ENCODE measurements around the gene MED6. TPM values are rescaled to one million over a fixed set of nuclear protein-coding genes. Genes with fewer than 3 reads are reported as not detected.
A peak's percentile ranks its signal among the peaks of the same experiment; 100 is the strongest.

The MED6 gene
- total RNA-seq, 3 donors from 2014 or later (not counting 1 experiment from before 2014, with no cell fraction given), result 92.0 to 104 (median 102) TPM

DNA sequence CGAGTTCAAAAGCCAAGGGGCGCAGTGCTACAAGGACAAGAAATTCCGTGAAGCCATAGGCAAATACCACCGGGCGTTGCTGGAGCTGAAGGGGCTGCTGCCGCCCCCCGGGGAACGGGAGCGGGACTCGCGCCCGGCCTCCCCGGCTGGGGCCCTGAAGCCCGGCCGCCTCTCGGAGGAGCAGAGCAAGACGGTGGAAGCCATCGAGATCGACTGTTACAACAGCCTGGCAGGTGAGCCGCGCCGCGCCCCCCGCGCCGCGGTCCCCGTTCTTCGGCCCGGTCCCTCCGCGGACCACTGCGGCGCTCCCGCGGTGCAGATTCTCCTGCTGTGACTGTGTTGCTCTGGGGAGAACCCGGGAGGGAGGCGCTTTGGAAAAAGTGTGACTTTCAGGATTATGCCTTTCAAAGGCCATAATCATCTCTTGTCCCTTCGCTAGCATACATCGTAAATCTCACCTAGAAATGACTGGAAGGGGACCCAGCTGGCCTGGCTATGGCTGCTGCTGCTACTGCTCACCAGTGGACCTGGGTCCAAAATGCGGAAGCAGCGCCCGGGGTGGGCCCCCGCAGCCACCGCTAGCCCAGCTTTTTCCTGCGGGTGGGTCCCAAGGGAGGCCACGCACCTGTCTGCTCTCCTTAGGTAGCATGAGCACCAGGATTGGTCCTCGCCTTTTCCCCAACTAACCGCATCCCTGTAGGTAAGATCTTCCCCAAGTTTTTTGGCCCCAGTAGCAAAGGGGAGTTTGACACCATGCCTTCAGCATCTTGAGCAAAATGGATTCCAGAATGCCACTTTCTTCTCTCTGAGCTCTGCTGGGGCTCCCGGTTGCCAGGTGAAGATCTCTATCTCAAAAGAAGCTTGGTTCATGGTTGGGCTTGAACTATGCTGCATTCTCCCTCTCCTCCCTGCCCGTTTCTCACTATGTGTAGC lies 42.1 kb upstream of the MED6 start:
- ATAC-seq (peak; percentile 28 to 56 (median 35)), DNase-seq (peak; percentile 24 to 59)
- intact Hi-C loops (cut with micrococcal nuclease), result no loop called here
- Mint-ChIP-seq H3K27me3 (ENCODE audit: low read depth in 2 of 2) (peaks cover 5 to 27% of the 10 kb centered on the region in 2 donors), H3K4me1 (peaks cover 8 to 50% of the 10 kb centered on the region in 2 donors), H3K27ac (peak overlapping the region in 1 of 2 donors; percentile 86), H3K36me3 (no peaks in the 10 kb centered on the region), H3K9me3 (no peaks in the 10 kb centered on the region), H3K4me3 (peak overlapping the region; percentile 89)
- Histone ChIP-seq H3K36me3 (ENCODE audit: control insufficient read depth, insufficient read depth, low read length) (no peaks in the 10 kb centered on the region), H3K4me3 (ENCODE audit: low read length) (peak overlapping the region; percentile 45), H3K27me3 (ENCODE audit: control insufficient read depth, insufficient read depth, low read length) (peaks cover 6% of the 10 kb centered on the region), H3K4me1 (ENCODE audit: control insufficient read depth, insufficient read depth, low read length) (peaks cover 21% of the 10 kb centered on the region), H3K9me3 (ENCODE audit: control insufficient read depth, insufficient read depth, low read length) (no peaks in the 10 kb centered on the region), H3K27ac (ENCODE audit: low read length) (peak overlapping the region; percentile 26)
- 2% methylated on average over 50 of the region's 51 CpGs for WGBS (ENCODE audit: insufficient coverage)
- TF ChIP-seq, protein P1, sequence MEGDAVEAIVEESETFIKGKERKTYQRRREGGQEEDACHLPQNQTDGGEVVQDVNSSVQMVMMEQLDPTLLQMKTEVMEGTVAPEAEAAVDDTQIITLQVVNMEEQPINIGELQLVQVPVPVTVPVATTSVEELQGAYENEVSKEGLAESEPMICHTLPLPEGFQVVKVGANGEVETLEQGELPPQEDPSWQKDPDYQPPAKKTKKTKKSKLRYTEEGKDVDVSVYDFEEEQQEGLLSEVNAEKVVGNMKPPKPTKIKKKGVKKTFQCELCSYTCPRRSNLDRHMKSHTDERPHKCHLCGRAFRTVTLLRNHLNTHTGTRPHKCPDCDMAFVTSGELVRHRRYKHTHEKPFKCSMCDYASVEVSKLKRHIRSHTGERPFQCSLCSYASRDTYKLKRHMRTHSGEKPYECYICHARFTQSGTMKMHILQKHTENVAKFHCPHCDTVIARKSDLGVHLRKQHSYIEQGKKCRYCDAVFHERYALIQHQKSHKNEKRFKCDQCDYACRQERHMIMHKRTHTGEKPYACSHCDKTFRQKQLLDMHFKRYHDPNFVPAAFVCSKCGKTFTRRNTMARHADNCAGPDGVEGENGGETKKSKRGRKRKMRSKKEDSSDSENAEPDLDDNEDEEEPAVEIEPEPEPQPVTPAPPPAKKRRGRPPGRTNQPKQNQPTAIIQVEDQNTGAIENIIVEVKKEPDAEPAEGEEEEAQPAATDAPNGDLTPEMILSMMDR (IDR thresholded peaks at IDR 0.05), result no peak

GRCh38 chr14:70641548-70642302 lies 41.3 kb upstream of the MED6 start, which contains the start of gene TTC9:
TSS of gene TTC9 (plus strand) at chr14:70641916. CDS start at chr14:70642130, 214 bp downstream.
- Mint-ChIP-seq H3K27me3 (ENCODE audit: low read depth in 2 of 2) (peaks cover 5 to 32% of the 10 kb centered on the region in 2 donors), H3K9me3 (no peaks in the 10 kb centered on the region), H3K27ac (peak within 1 kb of the TSS in 1 of 2 donors; percentile 87), H3K4me1 (peaks cover 8 to 49% of the 10 kb centered on the region in 2 donors), H3K4me3 (peak within 1 kb of the TSS; percentile 93), H3K36me3 (no peaks in the 10 kb centered on the region)
- intact Hi-C loops (cut with micrococcal nuclease), result no loop called here
- peak in 1 of 2 donors; percentile 38 for DNase-seq
- Histone ChIP-seq H3K4me3 (ENCODE audit: low read length) (peak within 1 kb of the TSS; percentile 45), H3K27me3 (ENCODE audit: control insufficient read depth, insufficient read depth, low read length) (peaks cover 6% of the 10 kb centered on the region), H3K9me3 (ENCODE audit: control insufficient read depth, insufficient read depth, low read length) (no peaks in the 10 kb centered on the region), H3K4me1 (ENCODE audit: control insufficient read depth, insufficient read depth, low read length) (peaks cover 21% of the 10 kb centered on the region), H3K36me3 (ENCODE audit: control insufficient read depth, insufficient read depth, low read length) (no peaks in the 10 kb centered on the region), H3K27ac (ENCODE audit: low read length) (peak within 1 kb of the TSS; percentile 26)
- under 1% methylated on average over 105 of the region's 105 CpGs for WGBS (ENCODE audit: insufficient coverage)
- TF ChIP-seq, protein P1 (IDR thresholded peaks at IDR 0.05), result no peak
- peak; percentile 36 to 52 (median 46) for ATAC-seq

GRCh38 chr14:70640938-70641547 lies 40.6 kb upstream of the MED6 start:
- no peaks in the 10 kb centered on the region for H3K9me3 ChIP-seq (ENCODE audit: control insufficient read depth, insufficient read depth, low read length)
- H3K27me3 ChIP-seq (ENCODE audit: control insufficient read depth, insufficient read depth, low read length), result peaks cover 6% of the 10 kb centered on the region
- H3K4me1 Mint-ChIP-seq, result peaks cover 8 to 42% of the 10 kb centered on the region in 2 donors
- peaks cover 8 to 32% of the 10 kb centered on the region in 2 donors for H3K27me3 Mint-ChIP-seq (ENCODE audit: low read depth in 2 of 2)
- peak overlapping the region; percentile 40 for H3K4me3 ChIP-seq (ENCODE audit: low read length)
- TF ChIP-seq, protein P1 (IDR thresholded peaks at IDR 0.05), result no peak
- peak overlapping the region; percentile 93 for H3K4me3 Mint-ChIP-seq
- no peak overlapping the region for H3K27ac ChIP-seq (ENCODE audit: low read length)
- peak overlapping the region in 1 of 2 donors; percentile 87 for H3K27ac Mint-ChIP-seq
- peak; percentile 63 to 65 (median 65) for ATAC-seq
- peak; percentile 19 to 72 for DNase-seq
- H3K9me3 Mint-ChIP-seq, result no peaks in the 10 kb centered on the region
- H3K36me3 ChIP-seq (ENCODE audit: control insufficient read depth, insufficient read depth, low read length), result no peaks in the 10 kb centered on the region
- H3K4me1 ChIP-seq (ENCODE audit: control insufficient read depth, insufficient read depth, low read length), result peaks cover 21% of the 10 kb centered on the region
- intact Hi-C loops (cut with micrococcal nuclease), result no loop called here
- 0% methylated on average over 28 of the region's 28 CpGs for WGBS (ENCODE audit: insufficient coverage)
- H3K36me3 Mint-ChIP-seq, result no peaks in the 10 kb centered on the region
